K562 (cell line): ENCODE data around the gene PDCD6IP. TPM values are rescaled to one million over a fixed set of nuclear protein-coding genes. Genes with fewer than 3 reads are reported as not detected.

Source experiments
- ARID1B ChIP-seq: fragments of 450-650 bp; IDR thresholded peaks from 2 replicates; pipeline ENCODE4 v1.6.1; 2016; ENCODE audit warnings: antibody characterized with exemption, mild to moderate bottlenecking, inconsistent platforms
- CBX2 ChIP-seq: fragments of 200-600 bp; sonication (generic); IDR thresholded peaks from one replicate; pipeline ENCODE4 v1.6.1; 2012; ENCODE audit warnings: mild to moderate bottlenecking, low read length, inconsistent platforms; ENCODE audit not compliant: insufficient read depth, poor library complexity, severe bottlenecking
- CREM ChIP-seq: IDR thresholded peaks from 2 replicates; pipeline ENCODE4 v1.6.1; 2014; ENCODE audit warnings: antibody characterized with exemption, low read depth
- CTCF ChIP-seq, 3 experiments: IDR thresholded peaks in 2 of 3; conservative IDR thresholded peaks in 1 of 3; 2 replicates each; pipeline ENCODE4 v1.5.1; 2011 to 2012; ENCODE audit warnings: low read length in 3 of 3, mild to moderate bottlenecking in 3 of 3, control low read depth in 2 of 3, improper control_type of control experiment in 1 of 3, inconsistent platforms in 1 of 3, low read depth in 1 of 3, mixed read lengths in 1 of 3, moderate library complexity in 1 of 3; ENCODE audit not compliant: insufficient read depth in 2 of 3
- FOXJ2 ChIP-seq: fragments of 200-800 bp; sonication (Bioruptor generic); IDR thresholded peaks from 2 replicates; pipeline ENCODE4 v1.6.1; 2016; ENCODE audit warnings: missing genetic modification characterization, missing compliant biosample characterization
- KDM5B ChIP-seq: fragments of 200-600 bp; sonication (generic); IDR thresholded peaks from 2 replicates; pipeline ENCODE4 v1.6.1; 2012; ENCODE audit warnings: low read depth, mild to moderate bottlenecking, moderate library complexity, low read length, control low read depth, inconsistent platforms; ENCODE audit not compliant: insufficient replicate concordance
- LARP7 ChIP-seq: fragments of 450-650 bp; IDR thresholded peaks from 2 replicates; pipeline ENCODE4 v1.6.1; 2016
- MCM5 ChIP-seq: fragments of 450-650 bp; IDR thresholded peaks from 2 replicates; pipeline ENCODE4 v1.6.1; 2016; ENCODE audit warnings: low read depth
- MLLT1 ChIP-seq, 2 experiments: fragments of 450-650 bp; IDR thresholded peaks; 2 replicates each; pipeline ENCODE4 v1.6.1; 2016
- NR2C1 ChIP-seq, 2 experiments: fragments of 450-650 bp; IDR thresholded peaks; 2 replicates each; pipeline ENCODE4 v1.6.1; 2017; ENCODE audit warnings: mild to moderate bottlenecking in 2 of 2, antibody characterized with exemption in 1 of 2, inconsistent platforms in 1 of 2, missing compliant biosample characterization in 1 of 2, missing genetic modification characterization in 1 of 2
- POLR2G ChIP-seq: fragments of 200-400 bp; formaldehyde crosslinking; IDR thresholded peaks from 2 replicates; pipeline ENCODE4 v1.6.1; 2017; ENCODE audit warnings: low read depth, mild to moderate bottlenecking, antibody characterized with exemption, low read length, moderate library complexity
- PTBP1 ChIP-seq: fragments of 200-400 bp; formaldehyde crosslinking; IDR thresholded peaks from 2 replicates; pipeline ENCODE4 v1.6.1; 2017; ENCODE audit warnings: low read depth, low read length
- TCFL5 ChIP-seq: fragments of 250-450 bp; sonication (Bioruptor Pico); conservative IDR thresholded peaks from 2 replicates; pipeline ENCODE4 v1.6.1; 2021; ENCODE audit warnings: mild to moderate bottlenecking, moderate library complexity, matching md5 sums
- ZC3H11A ChIP-seq: IDR thresholded peaks from 2 replicates; pipeline ENCODE4 v1.6.1; 2012; ENCODE audit warnings: low read depth, low read length, improper control_type of control experiment
- ZNF239 ChIP-seq: fragments of 250-450 bp; sonication (Bioruptor Pico); IDR thresholded peaks from 2 replicates; pipeline ENCODE4 v1.4.0; 2020; ENCODE audit warnings: mild to moderate bottlenecking
- ZNF407 ChIP-seq: fragments of 450-650 bp; IDR thresholded peaks from 2 replicates; pipeline ENCODE4 v1.6.1; 2016; ENCODE audit warnings: low read depth
- ZNF668 ChIP-seq: fragments of 250-450 bp; sonication (Bioruptor Pico); IDR thresholded peaks from 2 replicates; pipeline ENCODE4 v1.8.0; 2022; ENCODE audit warnings: mild to moderate bottlenecking, inconsistent platforms
- polyA plus RNA-seq, 8 experiments: library from polyadenylated mRNA; depleted of rRNA in 4 of 8; stranded (reverse) in 5 of 8; unstranded in 3 of 8; fragments of >200 nt; fragmentation: Nextera tagmentation in 2 of 8; fragmentation: Illumina TruSeq in 1 of 8; extraction: Ambion mirVana in 2 of 8; extraction: Trizol in 1 of 8; gene quantifications; 2 replicates each; pipeline versions ENCODE4 v1.2.1 to v1.2.3, GENCODE V29; 2011 to 2014; ENCODE audit warnings: inconsistent platforms in 1 of 8, missing spikeins in 1 of 8
- total RNA-seq, 7 experiments: library from RNA; depleted of rRNA in 6 of 7; stranded (reverse); fragments of >200 nt in 6 of 7; fragmentation: Illumina TruSeq in 2 of 7; extraction: Trizol in 2 of 7; gene quantifications; 2 replicates each; pipeline versions ENCODE4 v1.2.1 to v1.2.3, GENCODE V29; 2011 to 2021; ENCODE audit warnings: low replicate concordance in 1 of 7

PDCD6IP gene
- total and polyA plus RNA-seq, 9 of the 15 experiments (the other 6 are each of a cell fraction or from before 2014, with no cell fraction given), result 40.2 to 302 (median 122) TPM

- TF ChIP-seq ZNF668 (CRISPR knock-in tag) (no peak), KDM5B (no peak), ZNF239 (no peak), POLR2G (no peak), MCM5 (no peak), ZNF407 (no peak), MLLT1 (IDR thresholded peaks at IDR 0.05) (no peak), NR2C1 (IDR thresholded peaks at IDR 0.05) (no peak), NR2C1 (tag; IDR thresholded peaks at IDR 0.05) (no peak), ZC3H11A (0 out of 2 replicates have a peak, but pooled peaks have one; percentile 39), CREM (0 out of 2 replicates have a peak, but pooled peaks have one; percentile 14), ARID1B (peak; percentile 33; the same call in 1 of the 2 replicates), PTBP1 (no peak), LARP7 (no peak), TCFL5 (CRISPR knock-in tag) (no peak), CTCF (IDR thresholded peaks at IDR 0.05 in 2 of 3, conservative IDR thresholded peaks at IDR 0.05 in 1 of 3; ENCODE audit: insufficient read depth in 2 of 3, low read depth in 1 of 3, low read length in 3 of 3) (peak; percentile 69 to 86 (median 75)), FOXJ2 (tag) (no peak), CBX2 (no peak)
Observed at GRCh38 chr3:33915796-33916546, 117.5 kb downstream of the PDCD6IP start (continued).
